DND-41 (cell line): ENCODE results near the gene DPYSL3.

Experiments
- ATAC-seq: fragments of 200-7000 bp; cut with Tn5 transposase; 3 replicates; pipeline ENCODE4 v1.9.1; 2021; ENCODE audit warnings: low read depth; ENCODE audit not compliant: insufficient read depth
- DNase-seq: peaks from one replicate; pipeline ENCODE4 v3.0.0-alpha.2; 2020
- H2AFZ ChIP-seq: 2 replicates; pipeline ENCODE4 v1.6.0; 2012; ENCODE audit warnings: low read depth, low read length
- H3K27ac ChIP-seq: 2 replicates; pipeline ENCODE4 v1.5.1; 2012; ENCODE audit warnings: low read length, inconsistent platforms
- H3K27me3 ChIP-seq: fragments of 200-600 bp; sonication (generic); 2 replicates; pipeline ENCODE4 v1.6.0; 2012; ENCODE audit warnings: low read length, mild to moderate bottlenecking, inconsistent platforms; ENCODE audit not compliant: insufficient read depth, poor library complexity
- H3K36me3 ChIP-seq: 2 replicates; pipeline ENCODE4 v1.5.1; 2012; ENCODE audit warnings: low read length, inconsistent platforms; ENCODE audit not compliant: insufficient read depth
- H3K4me1 ChIP-seq: 2 replicates; pipeline ENCODE4 v1.5.1; 2012; ENCODE audit warnings: mild to moderate bottlenecking, low read length; ENCODE audit not compliant: insufficient read depth
- H3K4me2 ChIP-seq: 2 replicates; pipeline ENCODE4 v1.6.0; 2012; ENCODE audit warnings: mild to moderate bottlenecking, moderate library complexity, low read length, inconsistent platforms; ENCODE audit not compliant: insufficient read depth
- H3K4me3 ChIP-seq, 2 experiments: fragments of 200-600 bp in 1 of 2; shearing (Covaris generic) in 1 of 2; 2 replicates each; pipeline ENCODE4 v1.5.1; 2012 to 2016; ENCODE audit warnings: inconsistent platforms in 2 of 2, low read length in 2 of 2, mild to moderate bottlenecking in 2 of 2, low read depth in 1 of 2, moderate library complexity in 1 of 2
- H3K79me2 ChIP-seq: 2 replicates; pipeline ENCODE4 v1.6.0; 2012; ENCODE audit warnings: low read length, inconsistent platforms; ENCODE audit not compliant: insufficient read depth
- H3K9ac ChIP-seq: 2 replicates; pipeline ENCODE4 v1.6.0; 2012; ENCODE audit warnings: low read depth, mild to moderate bottlenecking, inconsistent platforms, low read length, moderate library complexity
- H3K9me3 ChIP-seq: 2 replicates; pipeline ENCODE4 v1.5.1; 2012; ENCODE audit warnings: low read length, moderate library complexity, mild to moderate bottlenecking, inconsistent platforms; ENCODE audit not compliant: insufficient read depth, severe bottlenecking
- H4K20me1 ChIP-seq: 2 replicates; pipeline ENCODE4 v1.6.0; 2012; ENCODE audit warnings: low read length; ENCODE audit not compliant: insufficient read depth
- CTCF ChIP-seq: IDR thresholded peaks from 2 replicates; pipeline ENCODE4 v1.5.1; 2012; ENCODE audit warnings: borderline replicate concordance, low read length, moderate library complexity, mild to moderate bottlenecking; ENCODE audit not compliant: poor library complexity, severe bottlenecking; ENCODE audit errors: extremely low read depth
- EZH2 ChIP-seq: IDR thresholded peaks from 3 replicates; pipeline ENCODE4 v1.6.1; 2012; ENCODE audit warnings: borderline replicate concordance, low read depth, mild to moderate bottlenecking, moderate library complexity, low read length, inconsistent platforms; ENCODE audit not compliant: severe bottlenecking

The DPYSL3 gene

GRCh38 chr5:147453875-147454814 lies 55.7 kb downstream of the DPYSL3 start:
- Histone ChIP-seq H3K79me2 (no peaks in the 10 kb centered on the region), H3K36me3 (no peaks in the 10 kb centered on the region), H4K20me1 (no peaks in the 10 kb centered on the region), H3K27ac (no peak overlapping the region), H3K4me3 (no peak overlapping the region), H3K27me3 (no peaks in the 10 kb centered on the region), H3K4me2 (no peak overlapping the region), H3K9ac (no peak overlapping the region), H3K4me1 (no peaks in the 10 kb centered on the region), H2AFZ (no peak overlapping the region), H3K9me3 (peaks cover 3% of the 10 kb centered on the region)
- ATAC-seq (no peak), DNase-seq (no peak)
- TF ChIP-seq CTCF (peak; percentile 17), EZH2 (no peak)

- Histone ChIP-seq H3K9me3 (peaks cover 3% of the 10 kb centered on the region), H4K20me1 (no peaks in the 10 kb centered on the region), H3K4me1 (no peaks in the 10 kb centered on the region), H3K4me2 (no peak overlapping the region), H3K27ac (no peak overlapping the region), H2AFZ (no peak overlapping the region), H3K4me3 (no peak overlapping the region), H3K79me2 (no peaks in the 10 kb centered on the region), H3K27me3 (no peaks in the 10 kb centered on the region), H3K36me3 (no peaks in the 10 kb centered on the region), H3K9ac (no peak overlapping the region)
- TF ChIP-seq EZH2 (no peak), CTCF (no peak)
- ATAC-seq (no peak), DNase-seq (no peak)
These were observed 57.6 kb downstream of the DPYSL3 start for GRCh38 chr5:147452165-147452811.

GRCh38 chr5:147451193-147451592 lies 58.7 kb downstream of the DPYSL3 start:
- TF ChIP-seq CTCF (no peak), EZH2 (no peak)
- Histone ChIP-seq H3K27me3 (no peaks in the 10 kb centered on the region), H3K4me2 (no peak overlapping the region), H4K20me1 (no peaks in the 10 kb centered on the region), H3K4me1 (no peaks in the 10 kb centered on the region), H3K9me3 (peaks cover 3% of the 10 kb centered on the region), H2AFZ (no peak overlapping the region), H3K9ac (no peak overlapping the region), H3K36me3 (no peaks in the 10 kb centered on the region), H3K4me3 (no peak overlapping the region), H3K27ac (no peak overlapping the region), H3K79me2 (no peaks in the 10 kb centered on the region)
- DNase-seq (no peak), ATAC-seq (no peak)
